ENCODE results near the gene BTK.

Gene BTK

DNA sequence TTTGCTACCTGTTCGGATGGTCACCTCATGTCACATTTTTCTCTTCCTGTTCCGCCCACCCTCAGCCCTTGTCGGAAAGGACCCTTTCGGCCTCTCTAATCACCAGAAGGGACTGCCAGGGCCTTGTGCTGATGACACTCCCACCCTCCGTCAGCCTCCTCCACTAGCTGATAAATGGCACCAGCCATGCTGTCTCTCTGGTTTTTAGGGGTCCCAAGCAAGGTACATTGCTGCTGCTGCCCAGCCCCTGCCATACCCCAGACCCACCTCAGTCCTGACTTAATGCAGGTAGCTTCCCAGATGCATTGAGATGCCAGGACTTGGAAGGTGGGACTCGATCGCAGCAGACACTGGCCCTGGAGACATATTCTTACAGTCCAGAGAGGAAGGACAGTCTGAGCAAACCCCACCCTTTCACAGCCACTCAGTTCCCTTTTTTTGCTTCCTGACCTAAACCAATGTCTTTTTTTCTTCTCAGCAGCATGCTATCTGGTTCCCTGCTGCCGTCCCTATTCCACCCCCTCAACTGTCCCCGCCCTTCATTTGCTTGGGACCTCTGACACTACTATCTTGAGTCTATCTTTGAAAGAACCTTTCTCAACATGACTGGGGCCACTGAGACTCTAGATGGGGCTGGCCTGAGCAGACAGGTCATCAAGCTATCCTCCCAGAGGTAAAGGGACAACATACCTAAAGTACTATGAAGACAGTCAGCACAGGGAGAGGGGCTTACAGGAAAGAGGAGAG is at the start of gene BTK:
Gene BTK (minus strand): TSS at position 397 of the 747 bp plus-strand sequence. CDS start 10,907 bp downstream, outside the sequence.
- no peak for DNase-seq

DNA sequence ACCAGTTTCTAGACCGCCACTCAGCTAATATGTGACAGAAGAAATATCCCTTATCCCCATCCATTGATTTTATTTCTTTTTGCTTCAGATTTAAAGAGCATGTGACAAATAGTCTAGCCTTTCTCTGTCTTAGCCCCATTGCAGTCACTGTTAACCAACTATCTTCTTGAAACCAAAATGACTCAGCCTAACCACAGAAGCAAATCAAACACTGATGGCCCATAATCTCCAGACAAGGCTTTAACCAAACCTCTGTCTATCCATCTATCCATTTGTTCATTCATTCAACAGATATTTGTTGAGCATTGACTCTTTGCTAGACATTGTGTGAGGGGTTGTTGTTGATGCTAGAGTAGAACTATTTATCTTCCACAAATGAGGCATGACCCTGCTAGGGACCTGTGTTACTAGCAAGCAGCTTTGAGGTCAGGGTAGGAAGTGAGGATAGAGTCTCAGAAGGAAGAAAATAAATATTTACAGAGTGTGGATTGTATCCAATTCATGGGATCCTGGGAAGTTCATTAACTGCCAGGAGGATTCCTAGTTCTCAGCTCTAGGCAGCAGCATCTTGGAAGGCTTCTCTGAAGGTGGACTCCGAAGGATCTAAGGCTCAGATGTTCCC is 44.6 kb upstream of the BTK start:
- DNase-seq: no peak

DNA sequence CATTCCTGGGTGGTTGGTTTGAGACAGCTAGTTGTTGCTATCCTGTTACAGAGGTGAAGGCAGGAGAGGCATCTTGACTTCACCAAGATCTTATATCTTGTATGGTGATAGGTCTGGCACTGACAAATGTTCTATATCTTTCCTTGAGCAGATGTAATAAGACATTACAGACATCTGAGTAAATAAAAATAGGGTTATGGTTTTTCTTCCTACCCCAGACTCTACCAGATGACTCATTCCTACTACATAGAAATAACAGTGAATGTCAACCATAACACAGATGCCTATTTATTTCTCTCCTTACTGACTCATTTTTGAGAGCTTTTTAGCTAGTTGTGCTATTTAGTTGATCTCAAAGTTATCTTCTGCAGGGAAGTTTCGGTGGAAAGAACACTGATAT is 43.9 kb upstream of the BTK start:
- no peak for DNase-seq

DNA sequence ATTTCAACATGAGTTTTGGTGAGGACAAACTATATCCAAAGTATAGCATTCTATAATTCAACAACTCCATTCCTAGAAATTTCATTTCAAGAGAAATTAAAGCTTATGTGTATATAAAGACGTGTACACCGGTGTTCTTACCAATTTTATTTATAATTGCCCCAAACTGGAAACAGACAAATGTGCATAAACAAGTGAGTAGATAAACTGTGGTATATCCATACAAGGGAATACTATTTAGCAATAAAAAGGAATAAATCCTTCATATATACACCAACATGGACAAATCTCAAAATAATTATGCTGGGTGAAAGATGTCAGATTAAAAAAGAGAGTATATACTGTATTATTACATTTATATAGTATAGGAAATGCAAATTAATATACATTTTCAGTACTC is 42.0 kb upstream of the BTK start:
- no peak for DNase-seq

DNA sequence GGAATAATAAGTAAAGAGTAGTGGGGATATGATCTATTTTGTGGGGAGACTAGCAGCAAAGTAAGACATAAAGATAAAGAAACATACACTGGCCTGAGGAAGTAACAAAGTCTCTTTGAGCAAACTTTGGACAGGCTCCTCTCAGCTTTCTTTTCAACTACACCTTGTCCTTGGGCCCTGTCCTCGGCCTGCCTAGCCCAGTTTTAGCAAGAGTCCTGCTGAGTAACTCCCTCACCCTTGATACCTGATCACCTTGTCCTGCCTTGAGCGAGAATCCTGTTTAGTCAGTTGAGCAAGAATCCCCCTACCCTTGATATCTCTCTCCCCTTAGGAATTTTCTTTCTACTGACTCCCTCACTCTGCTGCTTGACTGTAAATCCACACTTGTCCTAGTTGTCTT is 33.5 kb upstream of the BTK start:
- no peak for DNase-seq

DNA sequence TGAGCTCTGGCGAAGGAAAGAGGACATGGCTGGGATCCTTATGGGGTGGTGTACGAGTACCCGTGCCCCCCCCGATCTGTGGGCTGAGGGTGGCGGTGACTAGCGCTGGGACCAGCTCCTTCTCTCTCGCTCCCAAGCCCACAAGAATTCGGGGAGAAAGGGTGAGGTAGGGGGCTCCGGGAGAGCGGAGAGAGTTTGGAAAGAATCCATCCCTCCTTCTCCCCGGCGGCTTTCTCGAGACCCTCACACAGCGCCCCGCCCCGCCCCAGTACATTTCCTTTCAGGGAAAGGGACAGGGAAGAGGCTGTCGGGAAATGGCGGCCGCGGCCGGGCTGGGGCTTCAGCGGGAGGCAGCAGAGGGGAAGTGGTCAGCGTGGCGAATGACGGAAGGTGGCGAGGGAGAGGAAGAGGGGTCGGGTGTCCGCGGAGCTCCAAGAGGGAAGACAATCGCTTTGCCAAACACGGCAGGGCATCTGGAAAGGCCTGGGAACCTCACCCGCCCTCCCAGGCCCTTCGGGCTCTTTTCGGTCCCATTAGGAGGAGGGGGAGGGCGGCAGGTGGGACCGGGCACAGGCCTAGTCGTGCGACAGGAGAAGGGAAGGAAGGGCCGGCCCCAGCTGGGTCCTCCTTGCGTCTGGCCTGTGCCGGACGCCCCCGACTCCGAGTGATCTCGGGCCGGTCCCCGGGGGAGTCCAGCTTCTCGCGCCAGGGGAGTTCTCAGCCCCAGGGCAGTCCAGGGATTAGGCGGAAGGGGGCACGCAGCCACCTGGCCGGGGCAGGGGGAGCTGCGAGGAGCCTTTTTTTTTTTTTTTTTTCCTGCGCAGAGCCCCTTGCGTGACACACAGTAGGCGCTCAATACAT is 32.2 kb upstream of the BTK start:
- peak; percentile 69 for DNase-seq

DNA sequence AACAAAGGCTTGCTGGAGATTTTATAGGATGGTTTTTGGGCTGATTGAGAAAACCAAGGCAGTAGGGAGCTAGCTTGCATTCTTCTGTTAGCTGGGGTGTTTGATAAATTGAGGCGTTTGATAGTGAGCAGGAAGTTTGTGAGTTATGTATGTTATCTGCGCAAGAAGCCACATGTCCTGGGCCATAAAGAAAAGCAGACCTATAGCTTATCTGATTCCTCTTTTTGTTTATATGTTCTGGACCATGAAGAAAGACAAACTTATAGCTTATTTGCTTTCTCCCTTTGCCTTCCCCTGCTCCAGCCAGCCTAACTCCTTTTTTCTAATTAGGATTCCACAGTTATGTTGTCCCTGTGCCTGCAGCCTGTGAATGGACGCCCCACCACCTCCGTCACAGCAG is 31.2 kb upstream of the BTK start:
- no peak for DNase-seq

DNA sequence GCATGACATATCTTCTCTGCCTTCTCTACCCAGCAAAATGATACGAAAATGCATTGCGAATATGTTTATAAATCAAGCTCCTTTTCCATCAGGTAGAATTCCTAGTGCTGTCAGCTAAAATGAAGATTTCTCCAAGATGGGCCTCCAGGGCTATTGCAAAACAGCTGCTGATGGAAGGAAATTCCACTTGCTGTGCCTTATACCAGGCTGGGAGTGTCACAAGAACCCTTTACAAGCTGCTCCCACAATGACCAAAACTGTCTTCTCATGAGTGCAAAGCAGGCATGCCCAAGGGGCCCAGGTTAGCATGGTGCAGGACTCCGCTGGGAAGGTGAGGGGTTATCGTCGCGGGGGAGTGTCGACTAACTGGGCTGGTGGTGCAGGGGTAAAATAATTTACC is 30.7 kb upstream of the BTK start:
- no peak for DNase-seq

DNA sequence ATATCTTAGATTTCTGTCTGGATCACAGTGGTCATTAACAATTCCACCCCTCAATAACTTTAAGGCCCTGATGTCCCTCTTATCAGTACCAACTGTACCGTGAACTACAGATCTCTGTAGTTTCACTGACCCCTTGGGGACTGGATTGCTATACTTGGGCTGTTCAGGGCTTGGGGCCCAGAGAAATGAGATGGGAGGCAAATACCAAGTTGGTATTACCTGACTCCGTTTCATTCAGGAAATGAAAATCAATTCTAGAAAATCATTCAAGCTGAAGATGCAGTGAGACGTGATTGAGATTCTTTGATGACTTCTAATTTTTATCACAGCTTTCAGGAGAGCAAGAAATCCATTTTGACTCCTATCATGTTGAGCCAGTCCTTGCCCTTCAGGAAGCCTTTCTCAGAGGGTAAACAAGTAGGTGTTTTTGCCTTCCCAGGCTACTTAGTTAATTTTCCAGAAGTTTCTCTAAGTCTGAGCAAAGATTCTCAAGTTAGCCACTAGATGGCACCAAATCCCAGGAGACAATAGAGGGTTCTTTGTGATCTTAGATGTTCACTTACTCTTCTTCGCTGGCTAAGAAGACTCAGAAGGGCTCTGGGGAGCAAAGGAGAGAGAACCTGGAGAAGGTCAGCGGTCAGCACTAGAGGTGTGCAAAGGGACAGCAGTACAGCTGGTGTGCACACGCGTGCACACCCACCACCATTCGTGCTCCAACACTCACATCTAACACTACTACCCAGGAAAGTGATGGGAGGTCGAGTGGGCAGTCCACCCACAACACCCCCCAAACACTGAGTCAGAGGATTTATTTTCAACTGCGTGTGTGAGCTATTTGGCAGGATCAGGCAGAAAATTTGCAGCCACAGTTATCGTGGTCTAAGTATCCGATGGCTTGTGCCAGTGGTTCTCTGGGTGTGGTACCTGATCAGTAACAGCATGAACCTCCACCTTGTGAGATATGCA is 29.5 kb upstream of the BTK start:
- DNase-seq: peak; percentile 74

DNA sequence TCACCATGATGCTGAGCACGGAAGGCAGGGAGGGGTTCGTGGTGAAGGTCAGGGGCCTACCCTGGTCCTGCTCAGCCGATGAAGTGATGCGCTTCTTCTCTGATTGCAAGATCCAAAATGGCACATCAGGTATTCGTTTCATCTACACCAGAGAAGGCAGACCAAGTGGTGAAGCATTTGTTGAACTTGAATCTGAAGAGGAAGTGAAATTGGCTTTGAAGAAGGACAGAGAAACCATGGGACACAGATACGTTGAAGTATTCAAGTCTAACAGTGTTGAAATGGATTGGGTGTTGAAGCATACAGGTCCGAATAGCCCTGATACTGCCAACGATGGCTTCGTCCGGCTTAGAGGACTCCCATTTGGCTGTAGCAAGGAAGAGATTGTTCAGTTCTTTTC is 26.0 kb upstream of the BTK start:
- no peak for DNase-seq

DNA sequence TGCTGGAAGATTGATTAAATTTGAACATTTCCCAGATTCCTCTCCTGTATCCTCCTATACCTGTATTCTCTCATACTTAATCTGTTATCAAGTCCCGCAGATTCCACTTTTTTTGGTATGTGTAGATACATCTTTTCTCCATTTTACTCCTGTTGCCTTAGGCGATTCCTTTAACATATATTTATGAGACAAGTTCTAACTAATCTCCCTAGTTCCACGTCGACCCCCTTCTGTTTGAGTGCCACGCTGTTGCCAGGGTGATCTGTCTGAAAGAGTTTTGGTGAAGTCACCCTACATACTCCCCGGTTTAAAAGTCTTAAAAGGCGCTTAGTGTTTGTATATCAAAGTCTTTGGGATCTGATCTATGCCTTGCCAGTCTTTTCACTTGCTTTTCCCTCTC is 24.5 kb upstream of the BTK start:
- no peak for DNase-seq

DNA sequence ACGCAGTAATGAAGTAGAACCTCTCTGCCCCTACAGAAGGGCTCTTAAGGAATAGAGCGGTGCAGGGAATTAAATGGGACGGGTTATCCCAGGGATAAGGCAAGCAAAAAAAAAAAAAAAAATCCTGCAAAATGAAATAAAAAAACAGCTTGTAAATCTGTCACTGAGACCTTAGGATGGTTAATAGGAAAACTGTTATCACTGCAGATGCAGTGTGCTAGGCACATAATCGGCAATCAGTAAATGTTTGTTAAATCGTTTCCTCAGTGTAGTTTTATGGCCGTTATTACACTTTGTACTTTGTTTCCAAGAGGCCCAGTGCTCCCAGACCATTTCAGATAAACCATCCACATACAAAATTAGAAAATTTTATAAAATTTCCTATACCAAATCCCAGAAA is 23.1 kb upstream of the BTK start:
- DNase-seq: no peak

DNA sequence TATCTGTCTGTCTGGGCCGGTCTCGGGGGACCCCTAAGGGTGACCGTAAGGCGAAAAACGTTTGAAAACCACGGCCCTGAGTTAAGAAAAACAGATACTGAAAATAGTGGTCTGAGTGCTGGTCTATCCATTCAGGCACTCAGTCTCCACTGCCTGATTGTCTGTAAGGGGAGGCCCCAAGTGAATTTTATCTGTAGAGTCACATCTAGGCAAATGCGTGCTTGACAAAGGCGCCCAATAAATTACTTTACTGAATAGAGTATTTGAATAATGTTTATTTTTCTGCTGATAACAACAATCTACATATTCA is 22.5 kb upstream of the BTK start:
- DNase-seq: no peak

DNA sequence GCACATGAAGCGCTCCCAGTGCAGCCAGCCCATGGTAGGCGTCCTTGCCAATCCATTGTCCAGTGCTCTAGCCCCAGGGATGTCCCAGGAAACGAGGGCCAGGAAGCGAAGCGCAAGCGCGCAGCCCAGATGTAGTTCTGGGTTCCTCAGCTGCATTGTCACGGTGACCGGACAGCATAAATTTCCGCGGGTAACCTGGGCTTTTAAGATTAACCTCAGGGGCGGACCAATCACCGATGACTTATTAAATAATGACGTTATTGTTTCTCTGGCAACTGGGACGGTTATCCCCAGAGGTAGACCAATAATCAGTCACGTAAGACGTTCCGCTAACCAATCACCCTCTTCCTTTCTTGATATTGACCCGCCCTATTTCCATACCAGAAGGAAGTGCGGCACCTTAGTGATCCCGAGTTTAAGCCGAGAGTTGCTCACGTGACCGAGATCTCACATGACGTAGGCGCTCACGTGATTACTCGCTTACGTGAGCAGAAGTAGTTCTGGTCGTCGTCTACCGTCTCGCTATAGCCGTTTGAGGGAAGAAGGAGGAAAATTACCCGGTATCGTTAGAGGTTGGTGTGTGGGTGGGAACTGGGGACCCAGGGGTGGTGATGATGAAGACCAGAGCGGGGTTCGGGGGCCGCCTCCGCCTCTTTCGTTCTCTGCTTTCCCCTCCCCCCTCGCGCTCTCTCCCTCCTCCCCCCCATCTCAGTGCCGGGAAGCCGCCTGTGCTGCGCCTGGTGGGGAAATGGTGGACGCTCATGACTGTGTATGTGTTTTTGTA is 21.9 kb upstream of the BTK start, which contains the start of the genes GLA and HNRNPH2:
Gene GLA (minus strand): TSS at position 178 of the 784 bp plus-strand sequence. CDS start 22 bp downstream, at position 156.
Gene HNRNPH2 (plus strand): TSS at position 475 of the 784 bp plus-strand sequence. CDS start 3,767 bp downstream, outside the sequence.
- peak; percentile 99 for DNase-seq

DNA sequence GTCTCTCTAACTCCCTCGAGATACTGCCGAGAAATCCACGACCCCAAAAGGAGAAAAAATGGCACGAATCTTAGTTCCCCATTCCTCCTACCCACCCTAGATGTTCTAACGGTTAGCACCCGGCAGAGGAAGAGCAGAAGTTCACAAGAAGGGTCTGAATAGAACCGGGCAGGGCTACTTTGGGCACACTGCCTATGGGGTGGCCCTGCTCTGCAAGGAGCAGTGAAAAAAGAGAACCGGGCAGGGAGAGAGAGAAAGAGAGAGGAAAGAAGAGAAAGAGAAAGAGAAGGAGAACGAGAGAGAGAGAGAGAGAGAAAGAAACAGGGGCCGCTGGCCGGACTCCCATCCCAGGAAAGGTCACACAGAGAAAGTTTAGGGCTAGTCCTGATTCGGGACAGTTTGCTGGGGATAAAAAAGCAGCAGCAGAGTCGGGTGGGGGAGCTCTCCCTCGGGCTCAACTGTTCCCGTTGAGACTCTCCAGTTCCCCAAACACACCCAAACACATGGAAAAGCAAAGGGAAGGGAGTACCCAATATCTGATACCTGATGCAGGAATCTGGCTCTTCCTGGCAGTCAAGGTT is 21.3 kb upstream of the BTK start:
- DNase-seq: no peak

DNA sequence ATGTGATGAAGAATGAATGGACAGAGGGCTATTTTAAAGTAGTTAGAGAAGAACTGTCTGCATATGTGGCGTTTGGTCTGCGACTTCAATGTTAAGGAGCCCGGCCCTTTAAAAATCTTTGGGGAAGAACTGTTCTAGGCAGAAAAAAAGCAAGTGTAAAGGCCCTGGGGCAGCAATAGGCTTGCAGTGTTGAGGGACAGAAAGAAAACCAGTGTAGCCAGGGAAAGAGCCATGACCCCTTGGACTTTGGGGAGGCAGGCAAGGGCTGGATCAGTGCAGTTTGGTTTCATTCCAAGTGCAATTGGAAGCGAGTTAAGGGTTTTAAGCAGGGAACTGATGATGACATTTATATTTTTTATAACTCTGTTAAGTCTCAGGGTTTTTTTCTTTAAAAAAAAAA is 13.8 kb upstream of the BTK start:
- DNase-seq: no peak

DNA sequence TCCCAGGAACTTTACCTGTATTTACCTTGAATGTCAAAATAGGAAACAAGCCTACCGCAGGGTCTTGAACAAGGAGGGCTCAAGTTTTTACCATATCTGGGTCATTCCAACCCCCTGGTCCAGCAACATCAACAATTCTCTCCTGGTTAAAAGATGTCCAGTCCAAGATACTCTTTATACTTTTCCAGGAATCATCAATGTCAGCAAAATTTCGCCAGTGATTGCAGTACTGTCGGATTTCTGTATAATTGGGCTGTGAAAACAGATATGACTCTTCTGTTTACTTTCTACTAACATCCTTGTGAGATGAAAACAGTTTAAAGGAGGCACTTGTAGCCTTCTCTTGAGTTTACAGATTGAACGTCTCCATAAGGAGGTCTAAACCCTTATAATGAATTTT is 12.7 kb upstream of the BTK start:
- DNase-seq: no peak

DNA sequence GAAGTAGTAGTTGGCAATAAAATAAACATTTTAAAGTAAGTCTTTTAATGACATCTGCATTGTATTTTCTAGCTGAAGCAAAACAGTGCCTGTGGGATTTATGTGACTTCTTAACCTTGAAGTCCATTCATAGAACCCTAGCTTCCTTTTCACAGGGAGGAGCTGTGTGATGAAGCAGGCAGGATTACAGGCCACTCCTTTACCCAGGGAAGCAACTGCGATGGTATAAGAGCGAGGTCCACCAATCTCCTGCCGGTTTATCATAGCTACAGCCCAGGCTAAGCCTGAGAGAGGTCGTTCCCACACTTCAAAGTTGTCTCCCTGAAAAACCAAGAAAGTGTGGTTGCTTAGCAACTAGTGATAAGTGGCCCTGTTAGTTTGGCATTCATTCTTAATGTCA is 11.8 kb upstream of the BTK start:
- no peak for DNase-seq

DNA sequence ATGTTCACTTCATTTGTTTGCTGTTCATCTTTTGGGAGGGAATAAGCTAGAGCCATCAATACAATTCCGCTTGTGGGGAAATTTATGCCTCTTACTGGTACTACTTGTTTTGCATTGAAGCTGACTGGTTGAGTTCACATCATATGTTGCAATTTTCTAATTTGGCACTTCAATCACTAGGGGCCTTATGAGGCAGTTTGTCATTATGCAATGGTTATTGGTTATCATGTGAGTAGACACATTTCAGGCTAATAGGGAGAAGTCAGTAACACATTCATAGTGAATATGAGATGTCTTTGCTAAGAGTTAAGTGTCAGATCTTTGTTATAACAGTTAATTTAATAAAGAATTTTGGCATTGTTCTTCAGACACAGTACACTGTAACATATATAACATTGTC is 9.8 kb upstream of the BTK start:
- DNase-seq: no peak

DNA sequence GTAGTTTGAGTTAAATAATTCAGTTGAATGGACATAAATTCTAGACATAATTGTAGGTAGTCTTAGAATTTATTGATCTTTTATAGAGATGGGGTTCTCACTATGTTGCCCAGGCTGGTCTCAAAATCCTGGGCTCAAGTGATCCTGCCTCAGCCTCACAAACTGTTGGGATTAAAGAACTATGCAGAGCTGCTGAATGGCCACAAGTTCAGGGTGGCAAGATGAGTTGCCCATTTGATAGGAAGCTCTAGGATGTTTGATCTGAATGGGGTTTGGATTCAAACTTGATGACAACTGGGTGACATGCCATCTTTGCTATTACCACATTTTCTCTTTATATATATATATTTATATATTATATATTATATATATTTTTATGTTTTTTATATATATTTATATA is 8.4 kb upstream of the BTK start:
- DNase-seq: no peak

DNA sequence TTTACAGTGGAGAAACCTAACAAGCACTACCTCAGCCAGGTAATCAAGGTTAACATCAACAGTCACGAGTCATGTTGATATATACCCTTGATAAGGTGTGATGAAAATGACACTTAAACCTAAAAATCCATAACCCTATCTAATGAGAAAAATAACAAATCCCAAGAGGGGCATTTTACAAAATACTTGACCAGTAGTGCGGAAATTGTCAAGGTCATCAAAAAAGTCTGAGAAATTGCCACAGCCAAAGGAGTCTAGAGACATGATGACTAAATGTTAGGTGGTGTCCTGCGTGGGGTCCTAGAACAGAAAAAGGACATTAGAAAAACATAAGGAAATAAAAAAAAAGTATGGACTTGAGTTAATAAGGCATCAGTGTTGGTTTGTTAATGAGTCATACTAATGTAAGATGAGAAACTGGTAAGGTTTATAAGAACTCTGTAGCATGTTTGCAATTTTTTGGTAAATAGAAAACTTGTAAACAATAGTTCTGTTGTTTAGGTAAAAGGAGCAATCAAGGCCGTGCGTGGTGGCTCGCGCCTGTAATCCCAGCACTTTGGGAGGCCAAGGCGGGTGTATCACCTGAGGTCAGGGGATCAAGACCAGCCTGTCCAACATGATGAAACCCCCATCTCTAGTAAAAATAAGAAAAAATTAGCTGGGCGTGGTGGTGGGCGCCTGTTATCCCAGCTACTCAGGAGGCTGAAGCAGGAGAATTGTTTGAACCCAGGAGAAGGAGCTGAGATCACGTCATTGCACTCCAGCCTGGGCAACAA is 7.7 kb upstream of the BTK start:
- DNase-seq: no peak
